ENCODE measurements around the gene UROC1. TPM values are rescaled to one million over a fixed set of nuclear protein-coding genes. Genes with fewer than 3 reads are reported as not detected.

The UROC1 gene
- total and polyA plus RNA-seq, 2 donors (not counting 1 experiment from before 2014, with no cell fraction given) = not detected

GRCh38 chr3:126438186-126438585, 79.4 kb downstream of the UROC1 start:
- no peaks in the 10 kb centered on the region for H3K9me3 Mint-ChIP-seq (ENCODE audit: insufficient read depth)
- DNase-seq = no peak
- no peak for TF ChIP-seq EZH2 (IDR thresholded peaks at IDR 0.05; ENCODE audit: borderline replicate concordance, insufficient read depth, low read depth, low read length, poor library complexity, severe bottlenecking)
- TF ChIP-seq CTCF (IDR thresholded peaks at IDR 0.05) = no peak

GRCh38 chr3:126436826-126437717, 80.5 kb downstream of the UROC1 start:
- TF ChIP-seq CTCF (IDR thresholded peaks at IDR 0.05) (no peak), EZH2 (IDR thresholded peaks at IDR 0.05; ENCODE audit: borderline replicate concordance, insufficient read depth, low read depth, low read length, poor library complexity, severe bottlenecking) (no peak)
- Histone ChIP-seq H3K36me3 (replicated peaks in 1 of 2; ENCODE audit: control extremely low read depth in 1 of 2, control insufficient read depth in 1 of 2, extremely low read depth in 1 of 2, insufficient read depth in 2 of 2, low read length in 1 of 2) (peaks cover 0 to 38% of the 10 kb centered on the region in 2 experiments), H3K4me1 (ENCODE audit: control insufficient read depth in 2 of 2, insufficient read depth in 2 of 2, low read length in 2 of 2) (no peaks in the 10 kb centered on the region), H3K27me3 (replicated peaks in 1 of 4; ENCODE audit: control extremely low read depth in 1 of 4, control insufficient read depth in 3 of 4, insufficient read depth in 4 of 4, low read length in 3 of 4) (no peaks in the 10 kb centered on the region), H4K20me1 (ENCODE audit: control insufficient read depth, insufficient read depth, low read length, poor library complexity, severe bottlenecking) (no peaks in the 10 kb centered on the region), H3K27ac (ENCODE audit: low read length in 2 of 2) (no peak overlapping the region), H3K9me3 (ENCODE audit: control extremely low read depth in 1 of 3, control insufficient read depth in 2 of 3, insufficient read depth in 1 of 3, low read length in 2 of 3) (no peaks in the 10 kb centered on the region), H2AFZ (ENCODE audit: insufficient read depth, low read depth, low read length, poor library complexity, severe bottlenecking) (no peak overlapping the region), H3K9ac (ENCODE audit: low read length) (no peak overlapping the region), H3K4me3 (ENCODE audit: control extremely low read depth in 1 of 5, extremely low read depth in 1 of 5, insufficient read depth in 1 of 5, low read depth in 2 of 5, low read length in 4 of 5) (no peak overlapping the region), H3K79me2 (ENCODE audit: control insufficient read depth, insufficient read depth, low read length) (no peaks in the 10 kb centered on the region), H3K4me2 (replicated peaks; ENCODE audit: low read depth, low read length, poor library complexity, severe bottlenecking) (no peak overlapping the region)
- ChIA-PET CTCF (no interaction called here), POLR2A (no interaction called here)
- DNase-seq = no peak
- H3K4me3 Mint-ChIP-seq = no peak overlapping the region
- no peak for ATAC-seq (ENCODE audit: low read depth)
- intact Hi-C loops (cut with micrococcal nuclease) = no loop called here
- H3K27me3 Mint-ChIP-seq = no peaks in the 10 kb centered on the region
- H3K4me1 Mint-ChIP-seq = no peaks in the 10 kb centered on the region
- H3K9me3 Mint-ChIP-seq (ENCODE audit: insufficient read depth) = no peaks in the 10 kb centered on the region
- no peak overlapping the region for H3K27ac Mint-ChIP-seq
- over 99% methylated on average over 17 of the region's 18 CpGs for WGBS (ENCODE audit: insufficient coverage)

More at GRCh38 chr3:126438186-126438585, 79.4 kb downstream of the UROC1 start:
- intact Hi-C loops (cut with micrococcal nuclease) = no loop called here
- no peak overlapping the region for H3K27ac ChIP-seq (ENCODE audit: low read length in 2 of 2)
- H2AFZ ChIP-seq (ENCODE audit: insufficient read depth, low read depth, low read length, poor library complexity, severe bottlenecking) = no peak overlapping the region
- H3K27me3 ChIP-seq (replicated peaks in 1 of 4; ENCODE audit: control extremely low read depth in 1 of 4, control insufficient read depth in 3 of 4, insufficient read depth in 4 of 4, low read length in 3 of 4) = no peaks in the 10 kb centered on the region
- H4K20me1 ChIP-seq (ENCODE audit: control insufficient read depth, insufficient read depth, low read length, poor library complexity, severe bottlenecking) = no peaks in the 10 kb centered on the region
- ATAC-seq (ENCODE audit: low read depth) = no peak
- H3K27ac Mint-ChIP-seq = no peak overlapping the region
- no peak overlapping the region for H3K4me2 ChIP-seq (replicated peaks; ENCODE audit: low read depth, low read length, poor library complexity, severe bottlenecking)
- ChIA-PET CTCF (no interaction called here), POLR2A (no interaction called here)
- no peak overlapping the region for H3K4me3 Mint-ChIP-seq
- no peaks in the 10 kb centered on the region for H3K27me3 Mint-ChIP-seq
- peaks cover 0 to 35% of the 10 kb centered on the region in 2 experiments for H3K36me3 ChIP-seq (replicated peaks in 1 of 2; ENCODE audit: control extremely low read depth in 1 of 2, control insufficient read depth in 1 of 2, extremely low read depth in 1 of 2, insufficient read depth in 2 of 2, low read length in 1 of 2)
- H3K4me3 ChIP-seq (ENCODE audit: control extremely low read depth in 1 of 5, extremely low read depth in 1 of 5, insufficient read depth in 1 of 5, low read depth in 2 of 5, low read length in 4 of 5) = no peak overlapping the region
- 96% methylated on average over 6 of the region's 8 CpGs for WGBS (ENCODE audit: insufficient coverage)
- H3K9ac ChIP-seq (ENCODE audit: low read length) = no peak overlapping the region
- H3K4me1 ChIP-seq (ENCODE audit: control insufficient read depth in 2 of 2, insufficient read depth in 2 of 2, low read length in 2 of 2) = no peaks in the 10 kb centered on the region
- H3K4me1 Mint-ChIP-seq = no peaks in the 10 kb centered on the region
- no peaks in the 10 kb centered on the region for H3K79me2 ChIP-seq (ENCODE audit: control insufficient read depth, insufficient read depth, low read length)
- H3K9me3 ChIP-seq (ENCODE audit: control extremely low read depth in 1 of 3, control insufficient read depth in 2 of 3, insufficient read depth in 1 of 3, low read length in 2 of 3) = no peaks in the 10 kb centered on the region
